ENCODE results near the gene NLE1. TPM values are rescaled to one million over a fixed set of nuclear protein-coding genes. Genes with fewer than 3 reads are reported as not detected.

Gene NLE1
- total and polyA plus RNA-seq, 4 donors: 2.1 to 7.7 (median 5.8) TPM

- H3K27ac ChIP-seq (ENCODE audit: low read depth in 1 of 2, low read length in 2 of 2): no peak overlapping the region
- H3K9me3 ChIP-seq (ENCODE audit: control insufficient read depth in 4 of 4, low read length in 3 of 4): no peaks in the 10 kb centered on the region
- H3K27me3 ChIP-seq (ENCODE audit: control insufficient read depth in 4 of 4, insufficient read depth in 4 of 4, low read length in 3 of 4): peaks cover 0 to 3% (median 0%) of the 10 kb centered on the region in 4 donors
- no peaks in the 10 kb centered on the region for H3K4me1 ChIP-seq (ENCODE audit: control insufficient read depth in 4 of 4, insufficient read depth in 4 of 4, low read length in 3 of 4)
- no peak overlapping the region for H3K4me3 ChIP-seq (ENCODE audit: low read depth in 1 of 3, low read length in 3 of 3)
- H3K9ac ChIP-seq (ENCODE audit: low read depth in 1 of 2, low read length in 2 of 2): no peak overlapping the region
- WGBS: 92% methylated on average over 13 of the region's 13 CpGs
- H3K36me3 ChIP-seq (ENCODE audit: control insufficient read depth in 4 of 4, insufficient read depth in 3 of 4, low read depth in 1 of 4, low read length in 3 of 4): no peaks in the 10 kb centered on the region
- DNase-seq (ENCODE audit: low spot score): no peak
- no peak for TF ChIP-seq RXRA (IDR thresholded peaks at IDR 0.05)
- TF ChIP-seq FOXA2 (IDR thresholded peaks at IDR 0.05): no peak
- TF ChIP-seq SP1 (IDR thresholded peaks at IDR 0.05): no peak
- no peak for TF ChIP-seq JUND (IDR thresholded peaks at IDR 0.05)
- no peak for TF ChIP-seq NR2F2 (IDR thresholded peaks at IDR 0.05)
- no peak for TF ChIP-seq RAD21 (IDR thresholded peaks at IDR 0.05)
- no peak for TF ChIP-seq REST (IDR thresholded peaks at IDR 0.05)
- no peak for TF ChIP-seq ATF3 (IDR thresholded peaks at IDR 0.05)
- TF ChIP-seq GABPA (IDR thresholded peaks at IDR 0.05 in 1 of 2, conservative IDR thresholded peaks at IDR 0.05 in 1 of 2): no peak
- no peak for TF ChIP-seq HNF4A (conservative IDR thresholded peaks at IDR 0.05)
- no peak for TF ChIP-seq EGR1 (IDR thresholded peaks at IDR 0.05; ENCODE audit: low read depth in 2 of 2)
- TF ChIP-seq ZBTB33 (IDR thresholded peaks at IDR 0.05): no peak
- no peak for TF ChIP-seq CTCF (IDR thresholded peaks at IDR 0.05; ENCODE audit: low read depth, low read length, missing input control)
- no peak for TF ChIP-seq YY1 (IDR thresholded peaks at IDR 0.05)
- TF ChIP-seq HNF4G (IDR thresholded peaks at IDR 0.05): no peak
Observed at GRCh38 chr17:35154196-35155165, 12.4 kb upstream of the NLE1 start.

Data from liver (tissue), 9 donors.